NCI-H82 treated with DMSO at 0.1 percent for 48 hours (cell line): ENCODE results near the gene PLPP7.
"Not testable (repeated sequence)": the region's sequence is repeated elsewhere in the genome, so short reads cannot be mapped to it uniquely, and the experiment has no call there.

ENCODE experiments used
- DNase-seq: peaks from one replicate; lab custom pipeline; 2025; ENCODE audit not compliant: unreplicated experiment; lab: John Stamatoyannopoulos, UW

The PLPP7 gene

GRCh38 chr9:131266266-131267229, 23.0 kb upstream of the PLPP7 start:
- no peak for DNase-seq

DNA sequence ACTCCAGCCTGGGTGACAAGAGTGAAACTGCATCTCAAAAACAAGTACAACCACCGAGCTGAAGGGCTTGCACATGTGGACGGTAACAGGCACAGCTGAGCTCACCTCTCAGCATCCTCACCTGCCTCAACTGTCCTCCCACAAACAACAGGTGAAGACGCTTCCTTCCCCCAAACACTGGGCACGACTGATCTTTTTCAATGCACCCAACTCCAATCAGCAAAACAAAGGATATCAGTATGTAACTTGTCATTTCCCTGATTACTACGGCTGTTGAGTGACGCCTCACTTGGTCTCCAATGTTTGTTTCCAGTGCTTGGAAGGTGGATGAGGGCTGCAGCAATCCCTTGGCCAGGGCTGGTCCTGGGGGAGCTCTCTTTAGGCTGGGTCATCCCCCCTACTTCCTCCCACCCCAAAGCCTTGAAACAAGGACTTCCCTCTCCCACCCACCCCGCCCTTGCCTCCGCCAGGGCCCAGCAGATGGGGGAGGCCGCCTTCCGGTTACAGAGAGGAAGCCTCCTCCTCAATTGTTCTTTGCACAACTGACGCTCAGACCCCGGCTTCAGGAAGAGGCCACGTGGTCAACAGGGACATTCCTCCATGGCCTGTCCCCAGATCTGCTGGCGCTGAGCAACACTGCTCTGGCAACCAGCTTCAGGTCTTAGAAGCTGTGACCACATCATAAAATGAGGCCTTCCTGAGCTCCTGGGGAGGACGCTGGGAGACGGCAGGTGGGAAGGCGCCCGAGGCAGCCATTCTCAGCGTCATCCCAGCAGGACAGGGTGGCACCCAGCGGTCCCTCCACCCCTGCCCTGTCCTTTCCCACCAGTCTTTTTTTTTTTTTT, 19.1 kb upstream of the PLPP7 start:
- no peak for DNase-seq

- not testable (repeated sequence) for DNase-seq
These were observed 18.6 kb upstream of the PLPP7 start for GRCh38 chr9:131271016-131271273.

GRCh38 chr9:131271506-131271931, 18.0 kb upstream of the PLPP7 start:
- DNase-seq: no peak

DNA sequence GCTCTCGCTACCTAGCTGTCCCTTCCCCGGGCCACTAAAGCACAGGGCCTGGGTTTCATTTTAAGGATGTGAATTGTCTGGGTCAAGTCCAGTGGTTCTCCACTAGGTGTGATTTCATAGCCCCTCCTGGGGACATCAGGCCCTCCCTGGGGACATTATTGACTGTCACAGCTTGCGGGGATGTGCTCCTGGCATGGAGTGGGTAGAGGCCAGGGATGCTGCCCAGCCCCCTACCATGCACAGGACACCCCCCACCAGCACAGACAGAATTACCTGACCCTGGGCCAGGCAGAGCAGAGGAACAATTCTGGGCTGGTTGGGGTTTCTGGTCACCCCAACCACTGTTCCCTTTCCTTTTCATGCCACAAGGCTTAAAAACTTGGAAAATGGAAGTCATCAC, 17.3 kb upstream of the PLPP7 start:
- DNase-seq: no peak

- no peak for DNase-seq
These were observed 16.2 kb upstream of the PLPP7 start for GRCh38 chr9:131273146-131273855.

GRCh38 chr9:131273856-131274673, 15.5 kb upstream of the PLPP7 start:
- DNase-seq: no peak

GRCh38 chr9:131274674-131275331, 14.7 kb upstream of the PLPP7 start:
- DNase-seq: no peak

- no peak for DNase-seq
These were observed 14.0 kb upstream of the PLPP7 start for GRCh38 chr9:131275332-131276093.

- DNase-seq: peak; percentile 13
These were observed 13.2 kb upstream of the PLPP7 start, which contains the start of gene FAM78A for GRCh38 chr9:131276094-131276888. TSS of gene FAM78A (minus strand) at chr9:131276510. CDS start at chr9:131276179, 331 bp downstream.

DNA sequence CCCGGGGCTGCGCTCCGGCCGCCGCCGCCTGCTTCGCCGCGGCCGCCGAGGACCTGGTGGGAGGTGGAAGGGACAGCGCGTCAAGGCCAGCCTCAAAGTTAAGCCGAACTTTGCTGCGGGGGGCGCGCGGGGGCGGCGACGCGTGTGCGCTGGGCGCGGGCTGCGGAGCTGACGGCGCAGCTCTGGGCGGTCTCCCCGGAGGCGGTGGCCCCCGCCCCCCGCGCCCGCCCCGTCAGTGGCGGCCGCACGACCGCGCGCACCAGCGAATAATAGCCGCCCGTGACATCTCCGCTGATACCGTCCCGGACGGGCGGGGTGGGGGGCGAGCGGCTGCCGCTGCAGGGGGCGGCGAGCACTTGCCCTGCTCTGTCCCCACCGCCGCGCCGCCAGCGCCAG, 12.6 kb upstream of the PLPP7 start:
- no peak for DNase-seq

GRCh38 chr9:131277287-131277909, 12.1 kb upstream of the PLPP7 start:
- no peak for DNase-seq

DNA sequence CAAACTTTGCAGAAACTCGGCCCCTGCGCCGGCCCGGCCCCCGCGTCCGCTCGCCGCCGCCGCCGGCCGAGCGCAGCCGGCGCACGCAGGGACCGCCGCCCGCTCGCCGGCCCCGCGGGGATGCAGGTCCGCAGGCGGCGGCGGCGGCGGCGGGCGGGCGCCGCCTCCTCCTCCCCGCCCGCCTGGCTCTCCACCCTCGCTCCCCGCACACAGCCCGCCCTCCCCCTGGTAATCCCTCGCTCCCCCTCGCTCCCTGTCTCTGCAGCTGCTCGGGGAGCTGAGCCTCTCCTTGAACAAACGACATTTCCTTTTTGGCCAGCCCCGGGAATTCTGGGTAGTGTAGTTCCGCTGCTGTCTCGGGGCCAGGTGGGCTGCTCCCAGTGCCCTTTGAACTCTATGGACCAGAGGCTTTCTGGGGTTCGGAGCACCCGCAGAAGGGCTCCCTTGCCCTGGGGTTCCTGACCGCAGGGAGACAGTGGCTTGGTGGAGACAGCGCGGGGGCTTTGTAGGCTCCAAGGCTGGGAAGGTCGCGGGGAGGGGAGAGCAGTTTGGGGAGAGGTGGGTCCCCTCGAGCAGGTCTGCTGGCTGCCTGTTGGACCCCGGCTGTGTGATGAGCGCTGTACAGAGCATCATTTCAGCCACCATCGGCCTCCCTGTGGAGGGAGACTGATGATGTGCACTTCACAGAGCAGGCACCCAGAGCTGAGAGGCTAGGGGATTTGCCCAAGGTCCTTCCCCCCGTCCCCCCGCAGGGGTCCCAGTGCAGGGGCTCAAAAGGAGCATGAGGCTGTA, 11.4 kb upstream of the PLPP7 start:
- peak; percentile 82 for DNase-seq

- DNase-seq: no peak
These were observed 10.8 kb upstream of the PLPP7 start for GRCh38 chr9:131278702-131279111.

- no peak for DNase-seq
These were observed 10.2 kb upstream of the PLPP7 start for GRCh38 chr9:131279196-131279862.

DNA sequence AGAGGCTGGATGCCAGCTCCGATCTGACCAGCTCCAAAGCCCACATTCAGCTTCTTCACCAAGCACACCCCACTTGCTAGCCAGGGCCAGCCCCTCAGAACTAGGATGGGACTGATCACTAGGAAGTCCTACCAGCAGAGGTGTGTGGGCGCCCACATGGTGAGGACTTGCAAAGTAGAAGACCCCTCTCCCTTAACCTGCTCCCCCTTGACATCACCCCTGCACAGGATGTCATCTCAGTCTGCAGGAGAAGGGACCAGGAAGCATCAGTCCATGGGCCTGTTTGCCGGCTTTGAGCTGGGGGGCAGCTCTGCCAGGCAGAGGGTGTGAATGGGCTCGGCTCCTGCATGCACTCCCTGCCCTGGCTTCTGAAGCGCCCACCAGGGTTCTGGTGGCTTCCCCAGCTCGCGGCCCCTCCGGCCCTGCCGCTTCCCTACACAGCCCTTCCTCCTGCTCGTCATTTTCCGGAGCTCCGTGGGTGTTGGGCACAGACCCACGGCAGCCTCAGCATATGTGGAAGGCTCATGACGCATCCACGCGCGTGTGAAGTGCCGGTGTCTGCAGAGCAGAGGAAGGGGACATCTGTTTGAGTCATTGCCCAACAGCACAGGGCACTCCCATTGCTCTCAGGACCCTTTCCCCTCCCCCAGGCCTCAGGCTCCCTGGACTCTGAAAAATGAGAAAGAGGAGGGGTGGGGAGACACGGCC, 9.5 kb upstream of the PLPP7 start:
- DNase-seq: no peak
